SK-N-SH (cell line): ENCODE measurements around the gene HOXC6. TPM values are rescaled to one million over a fixed set of nuclear protein-coding genes. Genes with fewer than 3 reads are reported as not detected.

Experiments
- CTCF ChIA-PET: fragments of 300-600, 350-600 bp; formaldehyde crosslinking; extraction: SDS; loops from one replicate; lab custom pipeline; 2021; lab: Yijun Ruan, JAX
- POLR2A ChIA-PET: fragments of 350-600 bp; sonication (Branson Sonifier 250); formaldehyde crosslinking; extraction: SDS; loops from one replicate; lab custom pipeline; 2020; ENCODE audit warnings: antibody characterized with exemption, inconsistent platforms; lab: Yijun Ruan, JAX
- DNase-seq: peaks from one replicate; pipeline ENCODE4 v3.0.0; 2012
- H2AFZ ChIP-seq: fragments of 200-600 bp; sonication (generic); 2 replicates; pipeline ENCODE4 v1.8.1; 2016; ENCODE audit warnings: antibody characterized with exemption, mild to moderate bottlenecking, low read depth
- H3F3A ChIP-seq: fragments of 200-600 bp; sonication (generic); replicated peaks from 2 replicates; pipeline ENCODE3; 2016; ENCODE audit warnings: antibody characterized with exemption, mild to moderate bottlenecking; ENCODE audit not compliant: insufficient read depth
- H3K27ac ChIP-seq, 2 experiments: fragments of 200-500 bp in 1 of 2; fragments of 200-600 bp in 1 of 2; sonication (Bioruptor generic) in 1 of 2; sonication (generic), shearing (Covaris generic) in 1 of 2; 2 replicates each; pipeline versions ENCODE4 v1.5.1 to v1.6.1; 2014 to 2016; ENCODE audit warnings: low read depth in 2 of 2, inconsistent platforms in 1 of 2, low read length in 1 of 2, mild to moderate bottlenecking in 1 of 2, mixed read lengths in 1 of 2
- H3K27me3 ChIP-seq: fragments of 200-600 bp; sonication (generic), shearing (Covaris generic); 2 replicates; pipeline ENCODE4 v1.6.1; 2016; ENCODE audit warnings: mixed run types; ENCODE audit not compliant: insufficient read depth
- H3K36me3 ChIP-seq, 2 experiments: fragments of 200-500 bp in 1 of 2; fragments of 200-600 bp in 1 of 2; sonication (Bioruptor generic) in 1 of 2; sonication (generic) in 1 of 2; replicated peaks in 1 of 2; 2 replicates each; pipeline versions ENCODE3 to v1.5.1; 2014 to 2016; ENCODE audit warnings: low read length in 1 of 2, mild to moderate bottlenecking in 1 of 2; ENCODE audit not compliant: insufficient read depth in 2 of 2, control insufficient read depth in 1 of 2
- H3K4me1 ChIP-seq, 2 experiments: fragments of 200-500 bp in 1 of 2; fragments of 200-600 bp in 1 of 2; sonication (Bioruptor generic) in 1 of 2; sonication (generic), shearing (Covaris generic) in 1 of 2; 2 replicates each; pipeline versions ENCODE4 v1.5.1 to v1.6.1; 2014 to 2016; ENCODE audit warnings: low read depth in 1 of 2, low read length in 1 of 2, mixed run types in 1 of 2; ENCODE audit not compliant: insufficient read depth in 2 of 2, control insufficient read depth in 1 of 2
- H3K4me2 ChIP-seq: fragments of 200-600 bp; sonication (generic), shearing (Covaris generic); 2 replicates; pipeline ENCODE4 v1.6.1; 2017; ENCODE audit warnings: mixed run types
- H3K4me3 ChIP-seq, 2 experiments: fragments of 200-500 bp in 1 of 2; fragments of 200-600 bp in 1 of 2; sonication (Bioruptor generic) in 1 of 2; sonication (generic), shearing (Covaris generic) in 1 of 2; 2 replicates each; pipeline versions ENCODE4 v1.5.1 to v1.8.1; 2014 to 2016; ENCODE audit warnings: low read depth in 2 of 2, inconsistent platforms in 1 of 2, low read length in 1 of 2, mild to moderate bottlenecking in 1 of 2, mixed read lengths in 1 of 2, moderate library complexity in 1 of 2
- H3K79me2 ChIP-seq: fragments of 200-600 bp; sonication (generic); 2 replicates; pipeline ENCODE4 v1.8.1; 2017; ENCODE audit warnings: mild to moderate bottlenecking; ENCODE audit not compliant: insufficient read depth
- H3K9ac ChIP-seq: fragments of 200-600 bp; sonication (generic); 2 replicates; pipeline ENCODE4 v1.6.1; 2017; ENCODE audit warnings: mixed run types
- H3K9me2 ChIP-seq: fragments of 200-600 bp; sonication (generic); 2 replicates; pipeline ENCODE4 v1.6.1; 2017; ENCODE audit warnings: mixed run types
- H3K9me3 ChIP-seq: fragments of 200-600 bp; sonication (generic); 2 replicates; pipeline ENCODE4 v1.6.1; 2017; ENCODE audit warnings: mixed run types, mild to moderate bottlenecking, moderate library complexity
- H4K20me1 ChIP-seq: fragments of 200-600 bp; sonication (generic); 2 replicates; pipeline ENCODE4 v1.6.1; 2017; ENCODE audit warnings: mild to moderate bottlenecking, mixed run types; ENCODE audit not compliant: insufficient read depth
- EZH2phosphoT487 ChIP-seq: fragments of 200-600 bp; sonication (generic); IDR thresholded peaks from 2 replicates; pipeline ENCODE4 v1.6.1; 2017; ENCODE audit warnings: low read depth, mixed run types, mild to moderate bottlenecking, antibody characterized with exemption, moderate library complexity, borderline replicate concordance
- FOSL2 ChIP-seq: IDR thresholded peaks from 2 replicates; pipeline ENCODE4 v1.4.0; 2012; ENCODE audit warnings: low read depth, mild to moderate bottlenecking, moderate library complexity, borderline replicate concordance
- FOXJ3 ChIP-seq: sonication (generic); formaldehyde crosslinking; IDR thresholded peaks from 2 replicates; pipeline ENCODE4 v1.5.1; 2020; ENCODE audit warnings: mild to moderate bottlenecking, missing genetic modification reagents
- GATA2 ChIP-seq: sonication (generic); formaldehyde crosslinking; IDR thresholded peaks from 2 replicates; pipeline ENCODE4 v1.5.0; 2020; ENCODE audit warnings: mild to moderate bottlenecking, missing genetic modification reagents
- IRF3 ChIP-seq: fragments of 150-350 bp; IDR thresholded peaks from 2 replicates; pipeline ENCODE4 v1.6.1; 2016; ENCODE audit warnings: mild to moderate bottlenecking, low read depth, low read length
- JUND ChIP-seq: IDR thresholded peaks from 2 replicates; pipeline ENCODE4 v1.4.0; 2012
- MAX ChIP-seq: IDR thresholded peaks from 2 replicates; pipeline ENCODE4 v1.4.0; 2012; ENCODE audit warnings: low read depth
- NFIC ChIP-seq: IDR thresholded peaks from 2 replicates; pipeline ENCODE4 v1.4.0; 2012; ENCODE audit warnings: borderline replicate concordance
- NRF1 ChIP-seq: IDR thresholded peaks from 2 replicates; pipeline ENCODE4 v1.6.1; 2012; ENCODE audit warnings: low read depth, mild to moderate bottlenecking, low read length
- PBX3 ChIP-seq: IDR thresholded peaks from 2 replicates; pipeline ENCODE4; 2012
- POLR2AphosphoS5 ChIP-seq: IDR thresholded peaks from 2 replicates; pipeline ENCODE4 v1.6.1; 2012; ENCODE audit warnings: low read depth, low read length
- RCOR1 ChIP-seq: fragments of 150-350 bp; IDR thresholded peaks from 2 replicates; pipeline ENCODE4 v1.6.1; 2017; ENCODE audit warnings: antibody characterized with exemption, low read length
- SMC3 ChIP-seq: IDR thresholded peaks from 2 replicates; pipeline ENCODE4 v1.6.1; 2012; ENCODE audit warnings: low read depth, low read length, improper control_type of control experiment
- WGBS: methylation state at CpG from one replicate; pipeline ENCODE4 v1.1.6; 2017; ENCODE audit warnings: low lambda C conversion rate; 5-methylcytosine and 5-hydroxymethylcytosine counted together
- polyA plus RNA-seq, 3 experiments: library from polyadenylated mRNA; depleted of rRNA; stranded (reverse); fragments of >200 nt; gene quantifications; 2 replicates each; pipeline ENCODE4 v1.2.3, GENCODE V29; 2012
- TF ChIP-seq, protein P1 (sequence below): fragments of 200-600 bp; sonication (generic); IDR thresholded peaks from 2 replicates; pipeline ENCODE4 v1.6.1; 2017; ENCODE audit warnings: antibody characterized with exemption, mild to moderate bottlenecking, moderate library complexity

The HOXC6 gene
- polyA plus RNA-seq, 1 of the 3 experiments (the other 2 are of a cell fraction), result 9.1 TPM

DNA sequence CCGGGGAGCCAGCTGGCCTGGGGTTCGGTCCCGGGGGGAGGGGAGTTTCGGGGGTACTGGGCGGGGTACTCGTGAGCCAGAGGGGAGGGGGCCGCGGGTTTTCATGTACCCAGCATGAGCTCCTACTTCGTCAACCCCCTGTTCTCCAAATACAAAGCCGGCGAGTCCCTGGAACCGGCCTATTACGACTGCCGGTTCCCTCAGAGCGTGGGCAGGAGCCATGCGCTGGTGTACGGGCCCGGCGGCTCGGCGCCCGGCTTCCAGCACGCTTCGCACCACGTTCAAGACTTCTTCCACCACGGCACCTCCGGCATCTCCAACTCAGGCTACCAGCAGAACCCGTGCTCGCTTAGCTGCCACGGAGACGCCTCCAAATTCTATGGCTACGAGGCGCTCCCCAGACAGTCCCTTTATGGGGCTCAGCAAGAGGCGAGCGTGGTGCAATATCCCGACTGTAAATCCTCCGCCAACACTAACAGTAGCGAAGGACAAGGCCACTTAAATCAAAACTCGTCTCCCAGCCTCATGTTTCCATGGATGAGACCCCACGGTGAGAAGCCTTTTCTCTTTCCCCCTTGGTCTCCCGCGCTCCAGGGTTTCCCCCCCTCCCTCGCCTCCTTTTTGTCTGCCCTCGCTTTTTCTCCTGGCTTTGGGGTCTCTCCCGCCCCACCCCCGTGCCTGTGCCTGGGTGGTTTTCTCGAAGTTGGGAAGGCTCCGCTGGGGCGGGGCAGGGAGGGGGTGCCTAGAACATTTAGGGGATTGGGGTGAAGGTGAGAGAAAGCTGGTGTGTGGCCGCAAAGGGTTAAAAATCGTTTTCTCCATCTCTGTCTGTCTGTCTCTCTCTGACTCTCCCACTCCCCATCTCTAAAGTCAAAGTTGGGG lies 18.8 kb upstream of the HOXC6 start:
- peaks cover 0 to 17% of the 10 kb centered on the region in 2 experiments; a peak in 1 of 4 replicates for H3K4me1 ChIP-seq

DNA sequence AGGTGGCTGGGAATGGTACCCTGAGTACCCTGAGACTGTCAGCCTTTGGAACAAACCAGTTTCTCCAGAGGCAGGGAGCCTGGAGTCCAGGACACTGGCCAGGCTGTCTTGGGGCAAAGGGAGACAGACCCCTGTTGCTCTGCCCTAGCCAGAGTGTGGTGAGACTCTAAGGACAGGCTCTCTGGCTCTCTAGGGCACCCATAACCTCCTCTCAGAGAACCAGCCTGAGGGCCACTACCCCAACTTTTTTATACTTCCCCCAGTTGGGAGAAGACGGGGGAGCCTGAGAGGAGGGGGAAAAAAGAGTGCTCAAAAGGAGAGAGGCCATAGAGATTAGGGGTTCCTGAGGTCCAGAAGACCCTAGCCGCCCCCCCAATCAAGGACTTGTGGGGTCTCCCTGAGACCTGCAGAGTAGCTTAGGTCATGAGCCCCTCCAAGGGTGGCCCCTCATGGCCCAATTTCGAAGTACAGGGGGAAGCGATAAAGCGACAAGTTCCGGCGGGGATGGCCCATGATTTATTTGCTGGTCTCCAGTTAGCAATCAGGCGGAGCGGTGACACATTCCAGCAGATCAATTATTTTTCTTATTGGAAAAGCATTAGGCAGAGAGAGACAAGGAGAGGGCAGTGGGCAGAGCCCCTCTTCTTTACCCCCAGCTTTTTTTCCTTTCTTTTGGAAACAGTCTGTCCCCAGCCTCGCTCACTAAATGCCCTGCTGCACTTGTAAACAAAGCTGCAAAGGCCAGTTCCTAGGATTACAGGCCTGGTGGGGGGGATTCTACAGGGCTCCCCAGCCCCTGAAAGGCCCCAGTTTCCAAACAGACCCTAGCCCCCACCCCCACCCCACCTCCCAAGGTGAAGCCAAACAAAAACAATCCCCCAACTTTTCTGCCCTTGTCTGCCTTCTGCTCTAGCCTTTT lies 17.9 kb upstream of the HOXC6 start:
- no peak for DNase-seq
- no peaks in the 10 kb centered on the region for H3K9me2 ChIP-seq
- peaks cover 0 to 17% of the 10 kb centered on the region in 2 experiments; a peak in 1 of 4 replicates for H3K4me1 ChIP-seq
- no peak overlapping the region for H3K9ac ChIP-seq
- no peaks in the 10 kb centered on the region for H3K36me3 ChIP-seq
- no peaks in the 10 kb centered on the region for H3K27me3 ChIP-seq
- H3K27ac ChIP-seq, result no peak overlapping the region
- no peak overlapping the region; the same call in 1 of the 2 replicates for H3K4me2 ChIP-seq
- 88% methylated on average over 10 of the region's 10 CpGs for WGBS
- no peaks in the 10 kb centered on the region for H3K9me3 ChIP-seq
- ChIA-PET POLR2A (interaction anchor here (1.1 kb wide), 1 partner anchor 185 kb away, joined by 3 read pairs; no protein-coding TSS in a partner anchor), CTCF (interaction anchor here (0.6 to 24.5 kb wide), 10 partner anchors 11 to 389 kb away, joined by 3 to 568 read pairs (median 7); partner anchors contain the start of genes HOXC10, HOXC5, HOXC6 and HOXC9)
- H2AFZ ChIP-seq, result no peak overlapping the region
- peak overlapping the region in 1 of 2 experiments; percentile 48; a peak in 2 of 4 replicates for H3K4me3 ChIP-seq
- H3F3A ChIP-seq, result peaks cover 8% of the 10 kb centered on the region
- H4K20me1 ChIP-seq, result no peaks in the 10 kb centered on the region
- H3K79me2 ChIP-seq, result no peaks in the 10 kb centered on the region
- no peak for TF ChIP-seq IRF3
- TF ChIP-seq PBX3, result no peak
- TF ChIP-seq NRF1, result no peak
- TF ChIP-seq JUND, result no peak
- no peak for TF ChIP-seq EZH2phosphoT487
- no peak for TF ChIP-seq RCOR1
- TF ChIP-seq MAX, result no peak
- TF ChIP-seq NFIC, result no peak
- TF ChIP-seq POLR2AphosphoS5, result no peak
- no peak for TF ChIP-seq SMC3
- no peak for TF ChIP-seq FOXJ3 (CRISPR knock-in tag)
- TF ChIP-seq, protein P1, sequence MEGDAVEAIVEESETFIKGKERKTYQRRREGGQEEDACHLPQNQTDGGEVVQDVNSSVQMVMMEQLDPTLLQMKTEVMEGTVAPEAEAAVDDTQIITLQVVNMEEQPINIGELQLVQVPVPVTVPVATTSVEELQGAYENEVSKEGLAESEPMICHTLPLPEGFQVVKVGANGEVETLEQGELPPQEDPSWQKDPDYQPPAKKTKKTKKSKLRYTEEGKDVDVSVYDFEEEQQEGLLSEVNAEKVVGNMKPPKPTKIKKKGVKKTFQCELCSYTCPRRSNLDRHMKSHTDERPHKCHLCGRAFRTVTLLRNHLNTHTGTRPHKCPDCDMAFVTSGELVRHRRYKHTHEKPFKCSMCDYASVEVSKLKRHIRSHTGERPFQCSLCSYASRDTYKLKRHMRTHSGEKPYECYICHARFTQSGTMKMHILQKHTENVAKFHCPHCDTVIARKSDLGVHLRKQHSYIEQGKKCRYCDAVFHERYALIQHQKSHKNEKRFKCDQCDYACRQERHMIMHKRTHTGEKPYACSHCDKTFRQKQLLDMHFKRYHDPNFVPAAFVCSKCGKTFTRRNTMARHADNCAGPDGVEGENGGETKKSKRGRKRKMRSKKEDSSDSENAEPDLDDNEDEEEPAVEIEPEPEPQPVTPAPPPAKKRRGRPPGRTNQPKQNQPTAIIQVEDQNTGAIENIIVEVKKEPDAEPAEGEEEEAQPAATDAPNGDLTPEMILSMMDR, result no peak

More for the DNA sequence above, 18.8 kb upstream of the HOXC6 start:
- no peaks in the 10 kb centered on the region for H3K79me2 ChIP-seq
- TF ChIP-seq FOSL2 (no peak), PBX3 (no peak), GATA2 (CRISPR knock-in tag) (no peak), MAX (peak; percentile 60)
- no peaks in the 10 kb centered on the region for H3K36me3 ChIP-seq
- peak overlapping the region; percentile 76 for H3K4me2 ChIP-seq
- H3K9ac ChIP-seq, result peak overlapping the region; percentile 21; the same call in 1 of the 2 replicates
- no peaks in the 10 kb centered on the region for H3K9me2 ChIP-seq
- DNase-seq, result peak; percentile 61
- H3K9me3 ChIP-seq, result no peaks in the 10 kb centered on the region
- ChIA-PET POLR2A (interaction anchor here (0.6 to 1.8 kb wide), 8 partner anchors 8 to 428 kb away, joined by 3 to 11 read pairs (median 4); partner anchors contain the start of gene HOXC6), CTCF (interaction anchor here (0.6 to 24.5 kb wide), 18 partner anchors 8 to 361 kb away, joined by 3 to 568 read pairs (median 5); partner anchors contain the start of genes HOXC10, HOXC5, HOXC6 and SMUG1)
- no peak overlapping the region for H3K27ac ChIP-seq
- no peaks in the 10 kb centered on the region for H3K27me3 ChIP-seq
- no peaks in the 10 kb centered on the region for H4K20me1 ChIP-seq
- H3K4me3 ChIP-seq, result peak overlapping the region; percentile 32 to 48; a peak in 3 of 4 replicates
- 38% methylated on average over 37 of the region's 51 CpGs for WGBS
- H3F3A ChIP-seq, result peaks cover 8% of the 10 kb centered on the region
- H2AFZ ChIP-seq, result peak overlapping the region; percentile 81
